Epithelial cell of esophagus (primary cell): ENCODE data around the gene CTSF.
"Not testable (repeated sequence)": the region's sequence is repeated elsewhere in the genome, so short reads cannot be mapped to it uniquely, and the experiment has no call there.

Experiments
- DNase-seq: peaks from one replicate; pipeline ENCODE4 v3.0.0; 2010; ENCODE audit warnings: low read depth
- H3K4me3 ChIP-seq: 2 replicates; pipeline ENCODE4 v1.5.1; 2011; ENCODE audit warnings: mild to moderate bottlenecking, low read length, control low read depth
- TF ChIP-seq, protein P1 (sequence below): IDR thresholded peaks from 2 replicates; pipeline ENCODE4 v1.5.1; 2011; ENCODE audit warnings: low read depth, mild to moderate bottlenecking, low read length, control low read depth, inconsistent platforms; ENCODE audit not compliant: insufficient read depth; ENCODE audit errors: missing control alignments

CTSF gene

DNA sequence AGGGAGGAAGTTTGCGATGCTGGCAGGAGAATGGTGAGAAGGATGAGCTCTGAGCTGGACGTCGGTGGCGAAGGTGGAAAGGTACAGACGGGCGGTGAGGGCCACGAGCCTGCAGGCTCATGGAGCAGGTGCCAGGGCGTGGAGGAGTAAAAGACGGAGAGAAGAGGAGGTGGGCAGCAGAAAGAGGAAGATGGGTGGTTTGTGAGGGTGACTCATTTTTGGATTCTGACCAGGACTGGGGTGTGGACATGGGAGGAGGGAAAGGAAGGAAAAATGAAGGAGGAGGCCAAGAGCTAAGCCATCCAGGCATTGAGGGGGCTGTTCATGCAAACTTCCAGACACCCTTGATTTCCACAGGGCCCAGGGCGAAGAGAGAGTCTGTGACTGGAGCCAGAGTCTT is 26.0 kb downstream of the CTSF start:
- H3K4me3 ChIP-seq, result no peak overlapping the region
- DNase-seq, result no peak
- TF ChIP-seq, protein P1, sequence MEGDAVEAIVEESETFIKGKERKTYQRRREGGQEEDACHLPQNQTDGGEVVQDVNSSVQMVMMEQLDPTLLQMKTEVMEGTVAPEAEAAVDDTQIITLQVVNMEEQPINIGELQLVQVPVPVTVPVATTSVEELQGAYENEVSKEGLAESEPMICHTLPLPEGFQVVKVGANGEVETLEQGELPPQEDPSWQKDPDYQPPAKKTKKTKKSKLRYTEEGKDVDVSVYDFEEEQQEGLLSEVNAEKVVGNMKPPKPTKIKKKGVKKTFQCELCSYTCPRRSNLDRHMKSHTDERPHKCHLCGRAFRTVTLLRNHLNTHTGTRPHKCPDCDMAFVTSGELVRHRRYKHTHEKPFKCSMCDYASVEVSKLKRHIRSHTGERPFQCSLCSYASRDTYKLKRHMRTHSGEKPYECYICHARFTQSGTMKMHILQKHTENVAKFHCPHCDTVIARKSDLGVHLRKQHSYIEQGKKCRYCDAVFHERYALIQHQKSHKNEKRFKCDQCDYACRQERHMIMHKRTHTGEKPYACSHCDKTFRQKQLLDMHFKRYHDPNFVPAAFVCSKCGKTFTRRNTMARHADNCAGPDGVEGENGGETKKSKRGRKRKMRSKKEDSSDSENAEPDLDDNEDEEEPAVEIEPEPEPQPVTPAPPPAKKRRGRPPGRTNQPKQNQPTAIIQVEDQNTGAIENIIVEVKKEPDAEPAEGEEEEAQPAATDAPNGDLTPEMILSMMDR, result no peak

DNA sequence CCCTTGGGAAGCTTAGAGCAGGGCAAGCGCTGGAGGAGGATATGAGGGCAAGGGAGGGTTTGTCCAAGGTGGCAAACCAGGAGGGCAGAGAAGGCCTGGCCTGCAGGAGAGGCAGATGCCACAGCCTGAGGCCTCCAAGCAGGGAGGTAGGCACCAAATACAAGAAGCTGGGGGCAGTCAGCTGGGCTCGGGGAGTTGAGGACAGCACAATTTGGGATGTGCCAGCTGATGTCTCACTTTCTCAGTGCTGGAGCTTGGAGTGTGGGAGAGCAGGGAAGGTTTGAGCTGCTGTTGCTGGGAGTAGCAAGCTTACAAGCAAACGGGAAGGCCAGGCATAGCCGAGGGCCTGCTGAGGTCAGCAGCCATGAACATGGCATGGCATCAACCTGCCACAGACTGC is 26.5 kb downstream of the CTSF start:
- no peak for DNase-seq
- TF ChIP-seq, protein P1, result no peak

DNA sequence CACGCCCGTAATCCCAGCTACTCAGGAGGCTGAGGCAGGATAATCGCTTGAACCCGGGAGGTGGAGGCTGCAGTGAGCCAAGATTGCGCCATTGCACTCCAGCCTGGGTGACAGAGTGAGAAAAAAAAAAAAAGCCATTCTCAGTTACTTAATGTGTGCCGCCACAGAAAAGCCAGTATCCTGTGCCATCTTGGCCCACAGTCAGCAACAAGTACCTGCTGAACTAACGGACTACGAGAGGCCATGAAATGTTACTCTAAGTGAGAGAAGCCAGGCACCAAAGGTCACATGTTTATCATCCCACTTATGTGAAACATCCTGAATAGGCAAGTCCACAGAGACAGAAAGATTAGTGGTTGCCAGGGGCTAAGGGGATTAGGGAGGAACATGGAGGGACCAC is 27.8 kb downstream of the CTSF start:
- not testable (repeated sequence) for H3K4me3 ChIP-seq

More for the DNA sequence above, 26.5 kb downstream of the CTSF start:
- no peak overlapping the region for H3K4me3 ChIP-seq

DNA sequence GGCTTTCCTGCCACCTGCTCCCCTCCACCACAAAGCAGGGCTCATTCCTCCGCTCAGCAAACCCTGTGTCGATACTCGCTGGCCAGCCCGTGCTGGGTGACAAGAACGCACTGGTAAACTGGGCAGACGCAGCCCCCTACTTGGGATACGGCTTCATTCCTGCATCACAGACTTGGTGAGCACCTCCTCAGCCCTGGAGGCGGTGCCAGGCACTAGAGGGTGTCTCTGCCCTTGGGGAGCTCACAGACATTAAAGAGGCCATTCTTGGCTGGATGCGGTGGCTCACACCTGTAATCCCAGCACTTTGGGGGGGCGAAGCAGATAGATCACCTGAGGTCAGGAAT is 28.6 kb downstream of the CTSF start:
- TF ChIP-seq, protein P1, result no peak
- DNase-seq, result no peak
- H3K4me3 ChIP-seq, result no peak overlapping the region

More for the DNA sequence above, 27.8 kb downstream of the CTSF start:
- DNase-seq, result not testable (repeated sequence)

DNA sequence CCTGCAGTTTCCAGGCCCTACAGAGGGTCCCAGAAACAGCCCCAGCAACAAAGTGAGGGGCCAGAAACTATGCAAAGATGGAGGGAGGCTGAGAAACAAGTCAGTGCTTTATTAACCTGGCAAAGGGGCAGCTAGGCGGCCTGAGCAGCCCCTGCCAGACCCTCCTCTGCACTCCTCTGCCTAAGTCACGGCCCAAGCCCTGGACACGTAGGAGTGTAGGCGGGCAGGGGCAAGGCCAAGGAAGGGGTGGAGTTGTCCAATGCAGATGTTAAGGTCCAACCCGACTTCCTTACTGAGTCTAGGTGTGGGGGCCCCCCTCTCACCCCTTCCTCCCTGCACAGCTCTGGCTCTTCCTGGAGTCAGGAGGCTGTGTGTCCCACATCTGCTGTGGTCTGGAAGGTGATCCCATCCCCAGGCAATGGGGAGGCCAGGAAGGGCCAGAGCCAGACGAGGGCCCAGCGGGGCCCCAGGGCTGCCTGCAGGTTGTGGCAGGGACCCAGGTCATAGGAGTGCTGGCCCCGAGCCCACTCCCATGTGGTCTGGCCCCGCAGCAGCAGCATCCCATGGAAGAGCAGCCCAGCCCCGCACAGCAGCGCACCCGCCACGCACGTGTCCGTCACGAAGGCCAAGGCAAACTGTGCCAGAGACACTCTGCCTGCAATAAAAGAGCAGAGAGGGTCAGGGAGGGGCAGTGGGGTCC is 29.1 kb downstream of the CTSF start:
- H3K4me3 ChIP-seq, result no peak overlapping the region
- TF ChIP-seq, protein P1, result no peak
- DNase-seq, result no peak

DNA sequence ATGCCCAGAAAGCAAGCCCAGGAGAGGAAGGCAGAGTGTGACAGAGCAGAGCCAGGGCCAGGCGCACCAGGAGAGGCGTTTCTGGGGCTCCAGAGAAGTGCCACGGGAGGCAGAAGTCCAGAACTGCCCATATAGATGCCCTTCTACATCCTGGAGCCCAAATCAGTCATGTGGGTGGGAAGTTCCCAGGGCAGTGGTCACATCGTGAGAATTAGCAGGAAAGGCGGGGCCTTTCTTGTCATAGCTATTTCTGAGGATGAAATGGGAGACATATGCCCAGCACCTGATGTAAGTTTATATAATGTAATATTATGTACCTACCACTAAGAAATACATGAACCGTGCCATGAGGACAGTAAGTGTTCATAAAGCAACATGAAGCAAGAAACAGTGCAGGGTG is 35.6 kb downstream of the CTSF start:
- TF ChIP-seq, protein P1, result no peak
- H3K4me3 ChIP-seq, result no peak overlapping the region
- DNase-seq, result no peak

DNA sequence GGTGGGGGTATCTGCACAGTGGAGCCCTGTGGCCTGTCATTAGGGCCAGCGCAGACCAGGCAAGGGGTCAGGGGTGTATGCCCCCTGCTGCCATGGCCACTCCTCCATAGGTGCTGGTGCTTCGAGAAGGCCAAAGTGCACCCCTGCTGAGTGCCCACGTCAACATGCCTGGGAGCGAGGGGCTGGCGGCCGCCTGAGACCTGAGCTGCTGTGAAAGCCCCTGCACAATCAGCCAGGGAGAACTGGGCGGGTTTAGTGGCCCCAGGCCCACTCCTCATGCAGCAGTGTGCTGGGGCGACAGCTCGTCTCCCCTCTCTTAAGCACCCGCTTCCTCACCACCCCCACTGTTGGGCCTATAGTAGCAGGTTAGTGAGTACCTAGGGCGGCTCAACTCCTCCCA is 36.6 kb downstream of the CTSF start:
- no peak for DNase-seq
- TF ChIP-seq, protein P1, result no peak
- no peak overlapping the region for H3K4me3 ChIP-seq
